OCI-LY7 (cell line): ENCODE results near the gene TMEM132E.

Experiments
- CTCF ChIP-seq: fragments of 200-600 bp; sonication (generic); conservative IDR thresholded peaks from 2 replicates; pipeline ENCODE4 v1.5.1; 2014; ENCODE audit warnings: mild to moderate bottlenecking, antibody characterized with exemption, low read length, moderate library complexity, mixed read lengths
- EZH2phosphoT487 ChIP-seq: fragments of 200-600 bp; sonication (generic); IDR thresholded peaks from 2 replicates; pipeline ENCODE4 v1.6.1; 2018; ENCODE audit warnings: low read depth, borderline replicate concordance, mild to moderate bottlenecking, mixed run types, antibody characterized with exemption, low read length, moderate library complexity, mixed read lengths

GRCh38 chr17:34638526-34639260 is 59.3 kb downstream of the TMEM132E start:
- TF ChIP-seq CTCF (peak; percentile 52), EZH2phosphoT487 (no peak)
